Esophagus squamous epithelium (tissue), 5 donors: ENCODE data around the gene PDZD7. TPM values are rescaled to one million over a fixed set of nuclear protein-coding genes. Genes with fewer than 3 reads are reported as not detected.

Experiments used
- DNase-seq: peaks from one replicate; lab custom pipeline; 2025; lab: John Stamatoyannopoulos, UW
- H3K27ac ChIP-seq, 4 donors: fragments of 200-600 bp; sonication (generic); one replicate each; pipeline ENCODE4 v1.5.1; 2016 to 2019; ENCODE audit warnings: mild to moderate bottlenecking in 1 of 4
- H3K27me3 ChIP-seq, 4 donors: fragments of 200-600 bp; sonication (generic); 1 replicate in 3 of 4; 2 replicates in 1 of 4; pipeline versions ENCODE4 v1.5.1 to v1.6.0; 2017 to 2021; ENCODE audit warnings: antibody characterized with exemption in 1 of 4
- H3K36me3 ChIP-seq, 3 donors: fragments of 200-600 bp; sonication (generic); one replicate each; pipeline ENCODE4 v1.5.1; 2016 to 2019
- H3K4me1 ChIP-seq, 3 donors: fragments of 200-600 bp; sonication (generic); one replicate each; pipeline ENCODE4 v1.5.1; 2017 to 2019
- H3K4me3 ChIP-seq, 4 donors: fragments of 200-600 bp; sonication (generic); 1 replicate in 3 of 4; 2 replicates in 1 of 4; pipeline ENCODE4 v1.5.1; 2016 to 2019; ENCODE audit warnings: mild to moderate bottlenecking in 2 of 4, moderate library complexity in 1 of 4
- H3K9me3 ChIP-seq, 3 donors: fragments of 200-600 bp; sonication (generic); one replicate each; pipeline ENCODE4 v1.5.1; 2016 to 2019
- CTCF ChIP-seq, 6 experiments: fragments of 450-650 bp in 4 of 6; fragments of 200-600 bp in 2 of 6; sonication (generic) in 2 of 6; IDR thresholded peaks; one replicate each; pipeline ENCODE4 v1.5.1; 2016 to 2019; ENCODE audit warnings: antibody characterized with exemption in 6 of 6, mild to moderate bottlenecking in 4 of 6, moderate library complexity in 4 of 6
- POLR2A ChIP-seq, 4 donors: fragments of 450-650 bp; IDR thresholded peaks; one replicate each; pipeline ENCODE4 v1.6.1; 2017; ENCODE audit warnings: antibody characterized with exemption in 4 of 4, mild to moderate bottlenecking in 4 of 4, moderate library complexity in 3 of 4
- WGBS, 2 donors: methylation state at CpG; one replicate each; pipeline ENCODE4 v1.1.5; 2018; 5-methylcytosine and 5-hydroxymethylcytosine counted together
- intact Hi-C: fragments of 100-400 bp; cut with DNase I; formaldehyde crosslinking; loops from one replicate; pipeline ENCODE4 v1.15.0; 2022
- total RNA-seq, 4 donors: library from RNA; depleted of rRNA; stranded (reverse); fragments of >200 nt; gene quantifications; one replicate each; pipeline ENCODE4 v1.1.0, GENCODE V29; 2016
- donor health status: DM: yes; HTN: yes; CAD: no.

Gene PDZD7
- total RNA-seq, 4 donors from 2014 or later, result 0.19 to 0.29 (median 0.26) TPM; not detected in 1

GRCh38 chr10:101001659-101002035, 29.3 kb downstream of the PDZD7 start:
- no peak for TF ChIP-seq POLR2A (IDR thresholded peaks at IDR 0.05)
- no peak for TF ChIP-seq CTCF (IDR thresholded peaks at IDR 0.05)
- peaks cover 10 to 44% (median 30%) of the 10 kb centered on the region in 3 donors for H3K36me3 ChIP-seq
- 52% methylated on average over 5 of the region's 5 CpGs; no CpG with 5 or more reads in 1 of the 2 donors for WGBS, 2 donors
- intact Hi-C loops, result no loop called here
- peaks cover 30 to 72% (median 31%) of the 10 kb centered on the region in 3 donors for H3K4me1 ChIP-seq
- H3K27ac ChIP-seq, result peak overlapping the region; percentile 25 to 100 (median 99)
- DNase-seq, result no peak
- H3K27me3 ChIP-seq, result no peaks in the 10 kb centered on the region
- H3K4me3 ChIP-seq, result peak overlapping the region in 3 of 4 donors; percentile 14 to 97 (median 82)
- H3K9me3 ChIP-seq, result no peaks in the 10 kb centered on the region

GRCh38 chr10:101000915-101001658, 29.8 kb downstream of the PDZD7 start:
- TF ChIP-seq CTCF (IDR thresholded peaks at IDR 0.05), result no peak
- TF ChIP-seq POLR2A (IDR thresholded peaks at IDR 0.05), result peak in 2 of 4 donors; percentile 55 to 67
- peak overlapping the region; percentile 82 to 97 (median 96) for H3K4me3 ChIP-seq
- peaks cover 10 to 38% (median 24%) of the 10 kb centered on the region in 3 donors for H3K36me3 ChIP-seq
- no peaks in the 10 kb centered on the region for H3K27me3 ChIP-seq
- H3K9me3 ChIP-seq, result no peaks in the 10 kb centered on the region
- DNase-seq, result no peak
- peaks cover 34 to 76% (median 36%) of the 10 kb centered on the region in 3 donors for H3K4me1 ChIP-seq
- peak overlapping the region; percentile 98 to 100 (median 100) for H3K27ac ChIP-seq
- intact Hi-C loops, result no loop called here
- 25 to 27% methylated on average over 7 to 8 of the region's 12 CpGs for WGBS, 2 donors

GRCh38 chr10:101000127-101000914, 30.6 kb downstream of the PDZD7 start:
- H3K36me3 ChIP-seq, result peaks cover 10 to 31% (median 16%) of the 10 kb centered on the region in 3 donors
- intact Hi-C loops, result no loop called here
- no peaks in the 10 kb centered on the region for H3K9me3 ChIP-seq
- WGBS, 2 donors, result 7 to 22% methylated on average over 9 to 13 of the region's 19 CpGs
- H3K4me1 ChIP-seq, result peaks cover 34 to 77% (median 36%) of the 10 kb centered on the region in 3 donors
- no peak for TF ChIP-seq CTCF (IDR thresholded peaks at IDR 0.05)
- TF ChIP-seq POLR2A (IDR thresholded peaks at IDR 0.05), result no peak
- no peak for DNase-seq
- H3K4me3 ChIP-seq, result peak overlapping the region; percentile 82 to 97 (median 96)
- no peaks in the 10 kb centered on the region for H3K27me3 ChIP-seq
- peak overlapping the region; percentile 98 to 100 (median 100) for H3K27ac ChIP-seq

- Histone ChIP-seq H3K27ac (peak within 1 kb of the TSS; percentile 98 to 100 (median 100)), H3K9me3 (no peaks in the 10 kb centered on the region), H3K36me3 (peaks cover 10 to 25% (median 15%) of the 10 kb centered on the region in 3 donors), H3K4me3 (peak within 1 kb of the TSS; percentile 82 to 97 (median 96)), H3K27me3 (no peaks in the 10 kb centered on the region), H3K4me1 (peaks cover 34 to 77% (median 36%) of the 10 kb centered on the region in 3 donors)
- DNase-seq, result no peak
- no peak for TF ChIP-seq CTCF (IDR thresholded peaks at IDR 0.05)
- TF ChIP-seq POLR2A (IDR thresholded peaks at IDR 0.05), result no peak
- no CpG with 5 or more reads among the region's 44 CpGs for WGBS, 2 donors
- intact Hi-C loops, result no loop called here
Observed at GRCh38 chr10:100999742-101000126, 31.2 kb downstream of the PDZD7 start, which contains the start of gene LZTS2. TSS of gene LZTS2 (plus strand) at chr10:100999808. CDS start at chr10:101002539, 2,731 bp downstream.
